Gastroesophageal sphincter (tissue), 4 donors: ENCODE data around the gene OR51A7. TPM values are rescaled to one million over a fixed set of nuclear protein-coding genes. Genes with fewer than 3 reads are reported as not detected.

Experiments
- ATAC-seq: fragments of 150-250 bp; one replicate; pipeline ENCODE4 v1.9.1; 2016; ENCODE audit warnings: mild to moderate bottlenecking, moderate library complexity
- H3K27ac ChIP-seq, 4 donors: fragments of 200-600 bp; sonication (generic) in 3 of 4; 1 replicate in 3 of 4; 2 replicates in 1 of 4; pipeline ENCODE4 v1.5.1; 2016 to 2019
- H3K27me3 ChIP-seq: fragments of 200-600 bp; sonication (generic); one replicate; pipeline ENCODE4 v1.5.1; 2019
- H3K36me3 ChIP-seq, 2 donors: fragments of 200-600 bp; sonication (generic); one replicate each; pipeline ENCODE4 v1.5.1; 2019; ENCODE audit warnings: control low read depth in 1 of 2
- H3K4me1 ChIP-seq, 3 donors: fragments of 200-600 bp; sonication (generic); 1 replicate in 2 of 3; 2 replicates in 1 of 3; pipeline ENCODE4 v1.5.1; 2016 to 2019; ENCODE audit warnings: control low read depth in 2 of 3
- H3K4me3 ChIP-seq, 2 donors: fragments of 200-600 bp; sonication (generic); one replicate each; pipeline ENCODE4 v1.5.1; 2019; ENCODE audit warnings: mild to moderate bottlenecking in 1 of 2, moderate library complexity in 1 of 2
- H3K9me3 ChIP-seq, 3 donors: fragments of 200-600 bp; sonication (generic); one replicate each; pipeline ENCODE4 v1.5.1; 2017 to 2019; ENCODE audit warnings: control low read depth in 2 of 3
- CTCF ChIP-seq, 4 experiments: fragments of 200-600 bp in 2 of 4; fragments of 450-650 bp in 2 of 4; sonication (generic) in 1 of 4; IDR thresholded peaks; one replicate each; pipeline ENCODE4 v1.5.1; 2017 to 2019; ENCODE audit warnings: antibody characterized with exemption in 4 of 4, mild to moderate bottlenecking in 2 of 4, moderate library complexity in 2 of 4
- EP300 ChIP-seq: sonication (generic); formaldehyde crosslinking; IDR thresholded peaks from one replicate; pipeline ENCODE4 v1.6.1; 2017; ENCODE audit warnings: antibody characterized with exemption, mild to moderate bottlenecking
- POLR2A ChIP-seq, 2 donors: fragments of 450-650 bp; IDR thresholded peaks; one replicate each; pipeline ENCODE4 v1.6.1; 2017; ENCODE audit warnings: antibody characterized with exemption in 2 of 2, mild to moderate bottlenecking in 2 of 2, moderate library complexity in 1 of 2
- POLR2AphosphoS5 ChIP-seq: sonication (generic); formaldehyde crosslinking; IDR thresholded peaks from one replicate; pipeline ENCODE4 v1.6.1; 2017; ENCODE audit warnings: antibody characterized with exemption
- WGBS, 2 donors: methylation state at CpG; one replicate each; pipeline ENCODE4 v1.1.5; 2018; ENCODE audit warnings: low coverage in 1 of 2; 5-methylcytosine and 5-hydroxymethylcytosine counted together
- total RNA-seq, 4 donors: library from RNA; depleted of rRNA; stranded (reverse); fragments of >200 nt; gene quantifications; one replicate each; pipeline ENCODE4 v1.1.0, GENCODE V29; 2016

The OR51A7 gene
- total RNA-seq, 4 donors from 2014 or later = not detected

- TF ChIP-seq POLR2A (IDR thresholded peaks at IDR 0.05) (no peak), POLR2AphosphoS5 (no peak), EP300 (no peak), CTCF (IDR thresholded peaks at IDR 0.05) (no peak)
- H3K36me3 ChIP-seq = no peaks in the 10 kb centered on the region
- H3K9me3 ChIP-seq = no peaks in the 10 kb centered on the region
- 55 to 85% methylated on average over 1 of the region's 1 CpG for WGBS, 2 donors
- ATAC-seq = no peak
- no peak overlapping the region for H3K4me3 ChIP-seq
- H3K27me3 ChIP-seq = no peaks in the 10 kb centered on the region
- no peak overlapping the region for H3K27ac ChIP-seq
- no peaks in the 10 kb centered on the region for H3K4me1 ChIP-seq
Observed at GRCh38 chr11:4921796-4922195, 18.2 kb downstream of the OR51A7 start.

- TF ChIP-seq CTCF (IDR thresholded peaks at IDR 0.05) = no peak
- no peak for TF ChIP-seq EP300
- TF ChIP-seq POLR2A (IDR thresholded peaks at IDR 0.05) = no peak
- no peak for TF ChIP-seq POLR2AphosphoS5
- no peak overlapping the region for H3K27ac ChIP-seq
- H3K4me1 ChIP-seq = no peaks in the 10 kb centered on the region
- no peaks in the 10 kb centered on the region for H3K27me3 ChIP-seq
- ATAC-seq = no peak
- H3K4me3 ChIP-seq = no peak overlapping the region
- WGBS, 2 donors = 42 to 45% methylated on average over 1 of the region's 1 CpG
- no peaks in the 10 kb centered on the region for H3K9me3 ChIP-seq
- no peaks in the 10 kb centered on the region for H3K36me3 ChIP-seq
Observed at GRCh38 chr11:4922304-4922703, 18.7 kb downstream of the OR51A7 start.

- ATAC-seq = no peak
- H3K9me3 ChIP-seq = no peaks in the 10 kb centered on the region
Observed at GRCh38 chr11:4924239-4924638, 20.7 kb downstream of the OR51A7 start, which contains the start of gene OR51G1. TSS of gene OR51G1 (minus strand) at chr11:4924339. CDS start at chr11:4924339, 0 bp downstream.

GRCh38 chr11:4926608-4927007 lies 23.0 kb downstream of the OR51A7 start:
- Histone ChIP-seq H3K27me3 (no peaks in the 10 kb centered on the region), H3K9me3 (no peaks in the 10 kb centered on the region), H3K4me1 (no peaks in the 10 kb centered on the region), H3K27ac (no peak overlapping the region), H3K36me3 (no peaks in the 10 kb centered on the region), H3K4me3 (no peak overlapping the region)
- no peak for ATAC-seq
- TF ChIP-seq POLR2A (IDR thresholded peaks at IDR 0.05) = no peak
- TF ChIP-seq POLR2AphosphoS5 = no peak
- no peak for TF ChIP-seq EP300
- no peak for TF ChIP-seq CTCF (IDR thresholded peaks at IDR 0.05)

More at GRCh38 chr11:4924239-4924638, 20.7 kb downstream of the OR51A7 start, which contains the start of gene OR51G1:
- TF ChIP-seq POLR2A (IDR thresholded peaks at IDR 0.05) (no peak), POLR2AphosphoS5 (no peak), CTCF (IDR thresholded peaks at IDR 0.05) (no peak), EP300 (no peak)
- H3K4me1 ChIP-seq = no peaks in the 10 kb centered on the region
- H3K36me3 ChIP-seq = no peaks in the 10 kb centered on the region
- no peak within 1 kb of the TSS for H3K27ac ChIP-seq
- no peak within 1 kb of the TSS for H3K4me3 ChIP-seq
- H3K27me3 ChIP-seq = no peaks in the 10 kb centered on the region
- 88 to 90% methylated on average over 1 of the region's 1 CpG for WGBS, 2 donors

- no peak for ATAC-seq
- Histone ChIP-seq H3K4me1 (no peaks in the 10 kb centered on the region), H3K36me3 (no peaks in the 10 kb centered on the region), H3K27me3 (no peaks in the 10 kb centered on the region), H3K27ac (no peak overlapping the region), H3K9me3 (no peaks in the 10 kb centered on the region), H3K4me3 (no peak overlapping the region)
- 55 to 74% methylated on average over 4 of the region's 4 CpGs for WGBS, 2 donors
- TF ChIP-seq CTCF (IDR thresholded peaks at IDR 0.05) (no peak), POLR2AphosphoS5 (no peak), POLR2A (IDR thresholded peaks at IDR 0.05) (no peak), EP300 (no peak)
Observed at GRCh38 chr11:4932751-4933150, 29.2 kb downstream of the OR51A7 start.
